H1 (cell line): Measurements from ENCODE around the gene POLR3A. TPM values are rescaled to one million over a fixed set of nuclear protein-coding genes. Genes with fewer than 3 reads are reported as not detected.

Experiments
- BRCA1 ChIP-seq: IDR thresholded peaks from 2 replicates; pipeline ENCODE4 v1.6.1; 2012; ENCODE audit warnings: low read depth, low read length, improper control_type of control experiment
- CHD7 ChIP-seq: fragments of 300-600 bp; sonication (generic); IDR thresholded peaks from 2 replicates; pipeline ENCODE4 v1.7.1; 2012; ENCODE audit warnings: low read length, moderate library complexity, mild to moderate bottlenecking, inconsistent platforms; ENCODE audit not compliant: insufficient replicate concordance
- CREB1 ChIP-seq: IDR thresholded peaks from 2 replicates; pipeline ENCODE4 v1.6.1; 2012; ENCODE audit warnings: inconsistent platforms
- GABPA ChIP-seq: IDR thresholded peaks from 2 replicates; pipeline ENCODE4 v1.6.1; 2011; ENCODE audit warnings: mild to moderate bottlenecking, low read length, moderate library complexity, borderline replicate concordance; ENCODE audit not compliant: insufficient read depth
- KDM1A ChIP-seq: fragments of 200-600, 300-600 bp; sonication (generic); IDR thresholded peaks from 2 replicates; pipeline ENCODE4 v1.7.1; 2016; ENCODE audit warnings: mild to moderate bottlenecking, low read length, borderline replicate concordance
- MAFK ChIP-seq: IDR thresholded peaks from 2 replicates; pipeline ENCODE4 v1.6.1; 2012; ENCODE audit warnings: low read depth, mild to moderate bottlenecking, improper control_type of control experiment, low read length
- RXRA ChIP-seq: IDR thresholded peaks from 2 replicates; pipeline ENCODE4 v1.6.1; 2011; ENCODE audit warnings: low read depth, mild to moderate bottlenecking, low read length, moderate library complexity; ENCODE audit not compliant: insufficient read depth
- TCF12 ChIP-seq: IDR thresholded peaks from 2 replicates; pipeline ENCODE4 v1.6.1; 2011; ENCODE audit warnings: low read depth, mild to moderate bottlenecking, low read length
- TEAD4 ChIP-seq: IDR thresholded peaks from 2 replicates; pipeline ENCODE4 v1.6.1; 2012; ENCODE audit warnings: low read depth, low read length, inconsistent platforms, mixed read lengths
- polyA plus RNA-seq, 7 experiments: library from polyadenylated mRNA; depleted of rRNA in 3 of 7; stranded (reverse) in 5 of 7; unstranded in 2 of 7; fragments of >200 nt in 5 of 7; fragments of 200-250 nt in 2 of 7; gene quantifications; 1 replicate in 5 of 7; 2 replicates in 1 of 7; 4 replicates in 1 of 7; pipeline versions ENCODE4 v1.2.1 to v1.2.3, GENCODE V29; 2011 to 2013; ENCODE audit warnings: missing spikeins in 2 of 7, mixed read lengths in 2 of 7
- total RNA-seq: library from RNA; stranded (reverse); fragmentation: NEBNext Ultra II Directional; extraction: Animal tissue kit (Norgen Biotek cat#: 25700); gene quantifications from 2 replicates; pipeline ENCODE4 v1.2.1, GENCODE V29; 2021
- TF ChIP-seq, protein P1 (sequence below), 3 experiments: IDR thresholded peaks; 1 replicate in 2 of 3; 2 replicates in 1 of 3; pipeline versions ENCODE4 v1.5.1 to v1.6.1; 2011; ENCODE audit warnings: low read length in 3 of 3, mild to moderate bottlenecking in 3 of 3, inconsistent platforms in 2 of 3, low read depth in 1 of 3, moderate library complexity in 1 of 3; ENCODE audit not compliant: insufficient read depth in 1 of 3; ENCODE audit errors: control extremely low read depth in 1 of 3

The POLR3A gene
- total and polyA plus RNA-seq, 2 of the 8 experiments (the other 6 are each of a cell fraction or from before 2014, with no cell fraction given) = 11.3 to 38.6 TPM

GRCh38 chr10:78011065-78011464 is 18.2 kb downstream of the POLR3A start (continued):
- TF ChIP-seq CHD7 (no peak), TEAD4 (no peak), RXRA (no peak), KDM1A (no peak), TCF12 (no peak), BRCA1 (no peak), GABPA (no peak), MAFK (no peak), CREB1 (no peak)
- TF ChIP-seq, protein P1, sequence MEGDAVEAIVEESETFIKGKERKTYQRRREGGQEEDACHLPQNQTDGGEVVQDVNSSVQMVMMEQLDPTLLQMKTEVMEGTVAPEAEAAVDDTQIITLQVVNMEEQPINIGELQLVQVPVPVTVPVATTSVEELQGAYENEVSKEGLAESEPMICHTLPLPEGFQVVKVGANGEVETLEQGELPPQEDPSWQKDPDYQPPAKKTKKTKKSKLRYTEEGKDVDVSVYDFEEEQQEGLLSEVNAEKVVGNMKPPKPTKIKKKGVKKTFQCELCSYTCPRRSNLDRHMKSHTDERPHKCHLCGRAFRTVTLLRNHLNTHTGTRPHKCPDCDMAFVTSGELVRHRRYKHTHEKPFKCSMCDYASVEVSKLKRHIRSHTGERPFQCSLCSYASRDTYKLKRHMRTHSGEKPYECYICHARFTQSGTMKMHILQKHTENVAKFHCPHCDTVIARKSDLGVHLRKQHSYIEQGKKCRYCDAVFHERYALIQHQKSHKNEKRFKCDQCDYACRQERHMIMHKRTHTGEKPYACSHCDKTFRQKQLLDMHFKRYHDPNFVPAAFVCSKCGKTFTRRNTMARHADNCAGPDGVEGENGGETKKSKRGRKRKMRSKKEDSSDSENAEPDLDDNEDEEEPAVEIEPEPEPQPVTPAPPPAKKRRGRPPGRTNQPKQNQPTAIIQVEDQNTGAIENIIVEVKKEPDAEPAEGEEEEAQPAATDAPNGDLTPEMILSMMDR (IDR thresholded peaks at IDR 0.05; ENCODE audit: control extremely low read depth in 1 of 3, insufficient read depth in 1 of 3, low read depth in 1 of 3, low read length in 3 of 3) = no peak
